Measurements from ENCODE around the gene TRIM60.
"Not testable (repeated sequence)": the region's sequence is repeated elsewhere in the genome, so short reads cannot be mapped to it uniquely, and the experiment has no call there.

Gene TRIM60

DNA sequence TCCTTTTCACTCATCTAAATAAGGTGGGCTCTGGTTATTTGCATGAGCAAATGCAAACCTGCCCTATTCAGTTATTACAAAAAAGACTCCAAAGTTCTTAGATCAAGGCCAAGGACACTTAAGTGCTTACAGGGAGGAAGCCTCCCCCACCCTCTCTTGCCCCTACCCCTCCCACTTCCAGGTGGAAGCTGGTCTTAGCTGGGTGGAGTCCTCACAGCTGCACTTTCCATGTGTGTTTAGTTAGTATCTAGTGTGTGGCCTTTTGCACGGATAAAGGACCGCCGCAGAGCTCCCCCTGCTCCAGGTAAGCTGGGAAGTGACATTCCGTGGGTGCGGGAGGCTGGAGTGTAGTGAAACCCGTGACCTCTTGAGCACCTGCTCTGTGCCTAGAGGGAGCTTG lies 21.8 kb downstream of the TRIM60 start, which contains the start of gene TRIM75:
TRIM75 (plus strand) TSS at position 222 of the 400 bp plus-strand sequence. CDS start 5,282 bp downstream, outside the sequence.
- DNase-seq (ENCODE audit: low read depth in 2 of 2), result no peak

DNA sequence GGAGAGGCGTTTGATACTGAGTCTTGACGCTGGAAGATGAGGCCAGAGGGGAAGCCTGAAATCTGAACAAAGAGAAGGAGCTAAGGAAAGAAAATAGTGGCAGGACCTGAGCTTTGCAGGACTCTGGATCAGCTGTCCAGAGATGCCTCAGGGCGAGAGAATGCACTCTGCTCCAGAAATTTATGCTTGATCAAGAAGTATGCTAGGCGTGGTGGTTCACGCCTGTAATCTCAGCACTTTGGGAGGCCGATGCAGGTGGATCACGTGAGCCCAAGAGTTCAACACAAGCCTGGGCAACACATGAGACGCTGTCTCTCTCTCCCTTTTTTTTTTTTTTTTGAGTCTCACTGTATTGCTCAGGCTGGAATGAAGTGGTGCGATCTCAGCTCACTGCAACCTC lies 23.8 kb downstream of the TRIM60 start:
- no peak for DNase-seq (ENCODE audit: low read depth in 2 of 2)

DNA sequence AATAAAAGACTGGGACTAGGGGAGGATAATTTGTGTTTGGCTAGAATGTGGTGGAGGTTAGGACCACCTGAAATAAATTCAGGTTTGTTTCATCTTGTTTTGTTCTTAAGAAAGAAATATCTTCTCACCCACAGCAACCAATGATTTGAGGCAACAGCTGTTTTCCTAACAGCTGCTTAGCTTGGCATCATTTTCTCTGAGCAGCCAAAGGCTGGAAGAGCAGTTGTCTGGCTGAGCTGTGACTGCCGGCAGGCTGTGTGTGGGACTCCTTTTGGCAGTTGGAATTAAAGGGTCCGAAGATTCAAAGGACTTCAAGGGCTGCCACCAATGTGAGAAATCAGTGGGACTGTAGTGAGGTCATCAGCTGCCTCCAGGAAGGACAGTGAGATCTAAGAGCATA lies 26.9 kb downstream of the TRIM60 start:
- DNase-seq (ENCODE audit: low read depth in 2 of 2), result no peak

DNA sequence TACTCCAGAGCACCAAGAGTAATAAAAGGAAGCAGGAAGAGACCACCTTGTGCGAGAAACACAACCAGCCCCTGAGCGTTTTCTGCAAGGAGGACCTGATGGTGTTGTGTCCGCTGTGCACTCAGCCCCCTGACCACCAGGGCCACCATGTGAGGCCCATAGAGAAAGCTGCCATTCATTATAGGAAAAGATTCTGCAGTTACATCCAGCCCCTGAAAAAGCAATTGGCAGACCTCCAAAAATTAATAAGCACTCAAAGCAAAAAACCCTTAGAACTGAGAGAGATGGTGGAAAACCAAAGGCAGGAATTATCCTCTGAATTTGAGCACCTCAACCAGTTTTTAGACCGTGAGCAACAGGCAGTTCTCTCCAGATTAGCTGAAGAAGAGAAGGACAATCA lies 27.6 kb downstream of the TRIM60 start:
- no peak for DNase-seq (ENCODE audit: low read depth in 2 of 2)

DNA sequence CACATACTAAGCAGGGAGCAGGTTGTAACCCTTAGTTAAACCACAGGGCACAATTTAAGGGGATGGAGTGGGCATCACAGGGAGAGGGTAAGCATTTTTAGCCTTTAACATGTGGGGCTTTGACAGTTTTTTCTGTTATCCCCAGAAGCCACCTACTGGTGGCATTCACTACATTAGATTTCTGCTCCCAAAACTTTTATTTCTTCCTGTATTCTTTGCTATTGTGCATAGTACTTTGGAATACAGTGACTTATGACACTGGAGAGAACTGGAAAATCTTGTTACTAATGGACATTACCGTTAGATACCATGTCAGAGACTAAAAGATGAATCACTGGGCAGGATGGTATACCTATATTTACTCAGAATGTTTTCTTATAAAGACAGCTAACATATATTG lies 29.1 kb downstream of the TRIM60 start:
- no peak for DNase-seq (ENCODE audit: low read depth in 2 of 2)

DNA sequence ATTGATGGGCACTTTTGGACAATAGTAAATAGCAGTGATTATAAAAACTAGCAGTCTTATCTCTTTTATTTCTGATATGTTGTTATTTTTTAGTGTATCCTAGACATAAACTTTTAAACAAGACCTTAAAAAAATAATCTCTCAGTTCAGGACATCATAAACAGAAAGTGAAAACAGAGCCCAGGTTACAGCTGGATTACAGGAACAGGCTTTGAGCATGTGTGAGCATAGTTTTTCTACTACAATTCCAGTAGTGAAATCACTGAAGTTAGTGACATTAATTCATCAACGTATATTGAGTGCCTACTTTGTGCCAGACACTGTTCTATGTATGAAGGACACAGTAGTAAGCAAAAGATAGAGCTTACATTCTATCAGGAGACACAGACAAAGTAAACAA lies 38.8 kb downstream of the TRIM60 start:
- no peak for DNase-seq (ENCODE audit: low read depth in 2 of 2)

DNA sequence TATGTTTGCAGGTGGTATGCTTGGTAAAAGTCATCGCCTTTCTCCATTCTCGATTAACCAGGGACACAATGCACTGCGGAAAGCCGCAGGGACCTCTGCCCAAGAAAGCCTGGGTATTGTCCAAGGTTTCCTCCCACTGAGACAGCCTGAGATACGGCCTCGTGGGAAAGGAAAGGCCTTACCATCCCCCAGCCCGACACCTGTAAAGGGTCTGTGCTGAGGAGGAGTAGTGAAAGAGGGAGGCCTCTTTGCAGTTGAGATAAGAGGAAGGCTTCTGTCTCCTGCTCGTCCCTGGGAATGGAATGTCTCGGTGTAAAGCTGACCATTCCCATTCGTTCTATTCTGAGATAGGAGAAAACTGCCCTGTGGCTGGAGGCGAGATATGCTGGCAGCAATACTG lies 41.5 kb downstream of the TRIM60 start:
- not testable (repeated sequence) for DNase-seq (ENCODE audit: low read depth in 2 of 2)

DNA sequence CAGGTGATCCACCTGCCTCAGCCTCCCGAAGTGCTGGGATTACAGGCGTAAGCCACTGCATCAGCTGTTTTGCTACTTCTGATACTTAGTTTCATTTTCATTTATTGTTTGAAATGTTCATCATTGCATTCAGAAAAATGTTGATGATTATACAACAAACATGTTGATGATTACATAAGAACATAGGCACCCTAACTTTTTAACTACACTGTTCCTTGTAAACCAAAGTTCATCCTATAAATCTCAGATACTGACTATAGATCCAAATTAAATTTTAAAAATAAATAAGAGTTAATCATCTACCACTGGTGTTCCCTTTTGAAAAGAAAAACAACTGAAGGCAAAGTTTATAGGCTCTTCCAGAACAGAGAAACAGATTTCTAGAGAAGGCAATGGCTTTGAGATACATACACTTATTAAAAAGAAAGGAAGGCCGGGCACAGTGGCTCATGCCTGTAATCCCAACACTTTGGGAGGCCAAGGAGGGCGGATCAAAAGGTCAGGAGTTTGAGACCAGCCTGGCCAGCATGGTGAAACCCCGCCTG lies 45.3 kb downstream of the TRIM60 start:
- no peak for DNase-seq (ENCODE audit: low read depth in 2 of 2)

DNA sequence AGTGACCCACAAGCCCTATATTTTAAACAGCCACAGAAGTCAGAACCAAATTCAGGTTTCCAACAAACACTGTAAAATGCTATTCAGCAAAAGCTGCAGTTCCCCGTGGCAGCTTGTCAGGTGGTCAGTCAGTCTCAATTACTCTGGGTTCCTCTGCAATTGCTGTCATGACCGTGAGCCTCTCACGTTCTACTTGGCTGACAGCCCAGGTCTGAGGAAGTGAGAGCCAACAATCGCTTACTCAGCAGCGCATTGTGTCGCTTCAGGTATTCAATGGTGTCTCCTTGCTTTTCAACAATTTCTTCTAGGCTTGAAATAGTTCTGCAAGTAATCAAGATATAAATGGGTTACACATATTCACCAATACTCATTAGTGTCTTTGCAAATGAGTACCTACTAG lies 47.7 kb downstream of the TRIM60 start:
- DNase-seq (ENCODE audit: low read depth in 2 of 2), result no peak

DNA sequence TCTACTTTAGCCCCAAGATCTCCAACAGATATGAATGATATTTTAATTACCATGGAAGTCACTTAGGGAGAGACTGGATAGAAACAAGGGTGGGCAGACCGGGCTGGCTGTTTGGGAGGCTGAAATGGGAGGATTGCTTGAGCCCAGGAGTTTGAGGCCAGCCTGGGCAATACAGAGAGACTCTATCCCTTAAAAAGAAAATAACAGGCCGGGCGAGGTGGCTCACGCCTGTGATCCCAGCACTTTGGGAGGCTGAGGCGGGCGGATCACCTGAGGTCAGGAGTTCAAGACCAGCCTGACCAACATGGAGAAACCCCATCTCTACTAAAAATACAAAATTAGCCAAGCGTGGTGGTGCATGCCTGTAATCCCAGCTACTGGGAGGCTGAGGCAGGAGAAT lies 53.0 kb downstream of the TRIM60 start:
- not testable (repeated sequence) for DNase-seq (ENCODE audit: low read depth in 2 of 2)

DNA sequence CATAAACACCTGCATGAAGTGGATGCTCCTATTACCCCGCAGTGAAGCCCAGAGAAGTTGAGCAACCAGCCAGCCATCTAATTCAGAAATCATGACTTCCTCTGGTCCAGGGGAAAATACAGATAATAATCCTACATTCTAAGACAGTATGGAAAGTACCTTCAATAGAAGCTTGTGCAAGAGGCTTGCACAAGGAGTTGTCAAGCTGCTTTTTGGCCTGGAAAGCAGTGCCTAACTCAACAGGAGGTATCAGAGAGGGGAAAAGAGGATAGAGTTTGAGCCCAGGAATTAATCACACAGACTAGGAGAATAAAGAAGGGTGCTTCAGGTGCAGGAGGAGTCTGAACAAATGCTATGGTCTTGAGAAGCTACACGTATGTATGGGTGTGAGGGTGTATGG lies 54.1 kb downstream of the TRIM60 start:
- no peak for DNase-seq (ENCODE audit: low read depth in 2 of 2)

DNA sequence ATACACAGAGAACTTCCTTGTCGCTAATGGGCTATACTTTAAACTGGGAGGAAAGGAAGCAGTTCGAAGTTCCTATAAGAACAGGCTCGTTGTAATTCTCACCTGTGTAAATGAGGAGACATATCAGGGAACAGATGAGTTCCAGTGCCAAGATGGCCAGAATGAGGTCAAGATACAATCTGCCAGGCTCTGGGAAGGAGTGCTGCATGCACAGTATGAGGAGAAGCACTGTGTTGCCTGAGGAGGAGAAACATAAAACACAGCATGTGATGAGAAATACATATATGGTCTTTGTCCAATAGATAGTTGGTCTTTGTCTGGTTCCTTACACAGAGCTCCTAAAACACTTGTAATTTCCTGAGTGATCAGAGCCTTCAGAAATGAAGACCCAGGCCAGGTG lies 56.6 kb downstream of the TRIM60 start:
- DNase-seq (ENCODE audit: low read depth in 2 of 2), result no peak
